ENCODE measurements around the gene UBXN11. TPM values are rescaled to one million over a fixed set of nuclear protein-coding genes. Genes with fewer than 3 reads are reported as not detected.

The UBXN11 gene
- total RNA-seq, 1 donor from 2014 or later: 7.8 TPM

DNA sequence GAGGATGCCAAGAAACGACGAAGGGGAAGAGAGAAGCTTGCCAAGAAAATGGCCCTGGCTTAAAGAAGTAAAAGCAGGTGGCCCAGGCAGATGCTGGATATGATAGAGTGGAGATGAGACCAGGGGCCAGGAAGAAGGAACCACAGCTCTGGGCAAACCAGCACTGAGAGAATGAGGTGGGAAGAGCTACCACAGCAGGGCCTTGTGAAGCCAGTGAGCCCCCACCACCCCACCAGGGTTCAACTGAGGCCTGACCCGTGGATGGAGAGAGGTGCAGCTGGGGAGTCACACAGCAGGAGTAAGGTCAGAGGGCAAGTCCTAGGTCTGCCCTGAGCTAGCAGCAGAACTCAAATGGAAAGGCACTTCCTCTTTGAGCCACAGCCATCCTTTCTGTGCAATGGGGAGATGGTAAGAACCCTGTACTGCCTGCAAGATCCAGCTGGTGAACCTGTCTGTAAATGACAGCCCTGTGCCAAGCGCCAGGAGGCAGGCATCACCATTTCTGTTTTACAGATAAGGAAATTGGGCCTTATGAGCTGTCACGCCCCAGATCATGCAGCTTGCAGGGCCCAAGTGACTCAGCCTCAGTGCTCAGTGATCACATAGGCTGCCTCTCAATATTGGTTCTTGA, 18.0 kb downstream of the UBXN11 start:
- no peak for DNase-seq (ENCODE audit: low spot score)
- ATAC-seq: no peak

DNA sequence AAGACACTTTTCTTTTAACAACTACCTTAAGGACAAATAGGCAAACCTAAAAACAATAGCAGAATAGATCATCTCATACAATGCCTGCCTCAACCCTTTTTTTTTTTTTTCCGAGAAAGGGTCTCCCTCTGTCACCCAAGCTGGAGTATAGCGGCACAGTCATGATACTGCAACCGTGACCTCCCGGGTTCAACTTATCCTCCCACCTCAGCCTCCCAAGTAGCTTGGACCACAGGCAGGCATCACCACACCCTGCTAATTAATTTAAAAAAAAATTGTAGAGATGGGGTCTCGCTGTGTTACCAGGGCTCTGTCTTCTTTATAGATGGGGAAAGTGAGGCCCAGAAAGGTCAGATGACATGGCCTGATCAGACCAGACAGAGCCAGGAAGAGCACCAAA, 18.6 kb downstream of the UBXN11 start:
- ATAC-seq (no peak), DNase-seq (ENCODE audit: low spot score) (no peak)

DNA sequence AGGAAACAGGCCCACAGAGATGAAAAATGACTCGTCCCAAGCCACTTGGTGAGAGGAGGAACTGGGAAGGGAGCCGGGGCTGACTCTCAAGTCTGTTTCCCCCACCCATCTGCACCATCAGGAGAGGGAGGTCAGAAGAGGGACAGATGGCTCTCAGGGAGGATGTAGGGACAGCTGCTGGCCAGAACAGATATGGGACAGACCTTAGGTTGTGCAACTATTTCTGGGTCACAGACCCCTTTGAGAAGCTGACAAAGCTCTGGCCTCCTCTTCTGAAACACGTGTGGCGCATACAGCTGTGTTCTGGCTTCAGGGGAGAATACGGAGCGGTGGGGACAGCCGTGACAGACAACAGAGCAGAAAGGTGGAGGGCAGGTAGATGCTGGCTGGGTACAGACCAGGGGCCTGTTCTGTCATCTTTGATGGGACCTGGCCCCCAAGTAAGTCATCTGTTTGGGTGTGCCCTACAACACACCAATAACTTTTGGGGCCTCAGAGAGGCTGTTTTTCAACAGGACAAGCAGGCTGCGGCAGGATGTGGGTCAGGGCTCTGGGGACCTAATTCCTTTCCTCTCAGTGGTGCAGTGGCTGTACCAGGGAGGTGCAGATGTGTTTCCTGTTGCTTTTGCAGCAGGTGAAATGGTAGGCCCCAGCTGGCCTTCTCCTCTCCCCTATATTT, 19.3 kb downstream of the UBXN11 start:
- ATAC-seq: peak; percentile 13
- no peak for DNase-seq (ENCODE audit: low spot score)

DNA sequence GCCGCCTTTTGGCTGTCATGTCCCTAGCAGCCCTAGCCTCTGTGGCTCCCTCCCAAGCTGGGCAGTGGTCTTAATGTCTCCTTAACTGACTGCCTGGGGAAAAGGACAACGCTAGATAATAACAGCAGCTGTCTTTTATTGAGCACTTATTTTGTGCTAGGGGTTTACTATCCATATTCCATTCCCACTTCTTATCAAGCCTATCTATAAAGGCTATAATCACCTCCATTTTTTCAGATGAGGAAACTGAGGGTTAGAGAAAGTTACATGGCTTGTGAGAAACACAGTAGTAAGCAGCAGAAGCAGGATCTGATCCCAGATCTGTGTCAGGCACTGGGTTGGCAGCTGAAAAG, 20.4 kb downstream of the UBXN11 start:
- ATAC-seq: no peak
- no peak for DNase-seq (ENCODE audit: low spot score)

DNA sequence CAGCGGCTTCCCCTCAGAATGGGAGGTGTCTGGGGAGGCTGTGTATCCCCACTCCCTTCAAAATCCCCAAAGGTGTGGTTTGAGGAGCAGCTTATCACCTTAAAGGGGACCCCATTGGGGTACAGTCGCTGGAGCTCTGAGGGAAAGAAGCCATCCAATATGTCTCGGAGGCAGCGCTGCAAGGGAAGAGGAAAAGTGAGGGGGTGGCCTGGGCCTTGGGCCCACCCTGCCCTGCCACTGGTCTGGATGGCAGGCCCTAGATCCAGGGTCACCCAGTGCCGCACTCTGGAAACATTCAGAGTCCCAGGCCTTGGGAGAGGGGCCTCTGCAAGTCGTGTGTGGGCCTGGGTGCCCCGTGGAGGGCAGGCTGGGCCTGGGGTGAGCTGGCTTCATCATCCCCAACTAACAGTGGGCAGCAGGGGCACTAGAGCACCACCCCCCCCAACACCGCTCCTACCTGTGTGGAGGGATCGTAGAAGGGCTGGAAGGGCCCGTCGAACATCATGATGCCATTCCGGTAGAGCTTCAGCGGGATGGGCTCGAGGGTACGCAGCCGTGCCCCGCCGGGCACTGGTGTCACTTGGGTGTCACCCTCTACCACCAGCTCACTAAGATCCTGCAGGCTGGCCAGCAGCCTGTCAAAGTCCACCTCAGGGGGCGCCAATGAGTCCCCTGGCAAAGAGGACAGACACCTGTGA, 20.9 kb downstream of the UBXN11 start:
- no peak for ATAC-seq
- no peak for DNase-seq (ENCODE audit: low spot score)

DNA sequence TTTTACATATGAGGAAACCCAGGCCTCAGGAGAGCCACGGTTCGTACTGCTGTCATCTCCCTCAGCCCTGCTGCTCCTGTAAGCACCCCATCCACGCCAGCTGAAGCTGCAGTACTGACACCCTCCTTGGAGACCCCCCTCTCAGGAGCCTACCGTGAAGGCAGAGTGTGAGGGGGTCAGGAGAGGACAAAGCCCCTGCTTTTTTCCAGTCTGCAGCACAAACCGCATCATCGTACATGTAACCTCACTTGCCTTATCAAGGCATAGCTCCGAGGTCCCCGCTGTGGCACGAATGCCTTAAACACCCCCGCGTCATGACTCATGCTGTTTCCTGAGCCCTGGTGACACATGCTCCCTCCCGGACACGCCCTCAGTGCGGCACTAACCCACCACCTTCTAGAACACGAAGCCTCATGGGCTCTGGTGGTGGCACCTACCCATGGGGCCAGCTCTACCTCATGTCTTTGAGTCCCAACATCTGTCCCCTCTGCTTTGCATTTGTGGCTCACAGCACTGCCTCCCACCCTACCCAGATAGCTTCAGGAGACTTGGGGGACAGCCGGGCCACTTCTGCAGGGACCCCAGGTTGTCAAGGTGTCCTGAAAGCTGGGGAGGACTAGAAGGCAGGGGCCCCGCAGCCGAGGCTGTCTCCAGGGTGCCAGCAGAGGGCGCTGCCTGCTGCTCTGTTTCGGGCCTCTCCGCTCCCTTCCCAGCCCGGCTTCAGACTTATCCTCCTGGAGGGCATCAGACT, 21.7 kb downstream of the UBXN11 start:
- peak; percentile 66 for ATAC-seq
- no peak for DNase-seq (ENCODE audit: low spot score)

DNA sequence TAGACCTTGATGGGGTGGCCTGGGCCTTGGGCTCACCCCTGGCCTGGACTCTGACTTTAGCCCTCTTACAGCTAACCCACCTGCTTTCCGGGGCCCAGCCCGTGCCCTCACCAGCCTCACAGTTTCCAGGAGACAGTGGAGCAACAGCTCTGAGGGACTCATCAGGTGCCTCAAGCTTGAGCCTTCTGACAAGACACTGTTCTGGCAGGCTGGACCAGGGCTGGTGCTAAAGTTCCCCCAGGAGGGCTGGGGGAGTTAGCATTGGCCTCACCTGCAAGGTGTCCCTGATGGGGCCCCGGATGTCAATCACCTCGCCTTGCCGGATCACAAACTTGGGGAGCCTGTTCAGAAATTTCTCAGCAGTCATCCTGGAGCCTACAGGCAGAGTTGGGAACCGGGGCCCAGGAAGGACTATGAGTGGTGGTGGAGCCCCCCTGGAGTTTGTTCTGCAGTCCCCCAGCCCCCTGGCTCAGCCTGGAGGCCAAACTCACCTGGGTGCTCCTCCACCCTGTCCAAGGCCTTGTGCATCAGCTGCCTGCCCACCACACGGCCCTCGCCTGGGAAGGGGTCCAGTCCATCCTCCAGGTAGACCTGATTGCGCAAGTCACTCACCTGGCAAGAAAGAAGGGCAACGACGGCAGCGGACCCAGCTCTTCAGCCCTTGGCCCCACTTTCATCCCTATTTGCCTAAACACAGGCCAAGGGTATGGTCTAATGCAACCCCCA, 22.4 kb downstream of the UBXN11 start:
- ATAC-seq: no peak
- no peak for DNase-seq (ENCODE audit: low spot score)

DNA sequence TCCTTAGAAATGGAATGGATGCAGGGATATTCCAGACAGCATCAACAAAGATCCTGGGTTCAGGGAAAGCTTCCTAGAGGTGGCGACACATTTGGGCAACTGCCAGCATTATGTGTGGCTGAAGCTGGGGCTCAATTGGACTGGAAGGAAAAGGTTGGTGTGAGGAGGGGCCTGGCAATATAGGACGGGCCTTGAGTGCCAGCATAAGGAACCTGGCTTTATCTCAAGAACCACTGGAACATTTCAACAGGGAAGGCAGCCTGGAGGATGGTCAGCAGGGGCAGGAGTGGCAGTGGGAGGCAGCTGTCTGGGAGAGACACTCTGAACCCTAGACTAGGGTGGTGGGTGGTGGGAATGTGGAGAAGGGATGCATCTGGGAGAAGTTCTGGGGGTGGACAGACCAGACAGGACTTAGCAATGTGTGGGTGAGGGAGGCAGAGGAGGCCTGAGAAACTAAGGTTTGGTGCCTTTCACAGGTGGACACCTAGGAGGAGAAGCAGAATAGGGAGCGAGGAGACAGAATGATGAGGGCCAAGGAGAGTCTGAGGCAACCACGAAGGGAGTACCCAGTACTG, 23.1 kb downstream of the UBXN11 start:
- ATAC-seq (no peak), DNase-seq (ENCODE audit: low spot score) (no peak)

DNA sequence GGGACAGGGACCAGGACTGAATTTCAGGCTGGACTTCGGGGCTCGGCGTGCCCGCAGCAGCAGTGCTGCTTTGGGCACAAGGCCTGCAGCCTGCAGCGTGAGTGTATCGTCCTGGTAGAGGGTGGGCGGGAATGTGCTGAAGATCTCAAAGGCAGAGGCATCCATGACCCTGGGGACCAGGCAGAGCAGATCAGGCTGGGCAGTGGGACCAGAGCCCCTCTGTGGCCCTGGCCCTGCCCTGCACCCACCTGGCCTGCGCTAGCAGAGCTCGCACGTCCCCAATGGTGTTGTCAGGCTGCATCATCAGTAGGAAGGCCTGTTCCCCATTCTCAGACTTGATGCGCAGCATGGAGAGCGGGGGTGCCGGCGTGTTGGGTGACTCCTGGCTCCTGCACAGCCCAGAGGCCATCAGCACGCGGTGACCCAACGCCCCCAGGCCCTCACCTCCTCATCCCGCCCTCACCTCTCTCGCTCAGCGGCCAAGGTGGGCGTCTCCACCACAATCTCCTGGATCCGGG, 24.0 kb downstream of the UBXN11 start:
- ATAC-seq (no peak), DNase-seq (ENCODE audit: low spot score) (no peak)

DNA sequence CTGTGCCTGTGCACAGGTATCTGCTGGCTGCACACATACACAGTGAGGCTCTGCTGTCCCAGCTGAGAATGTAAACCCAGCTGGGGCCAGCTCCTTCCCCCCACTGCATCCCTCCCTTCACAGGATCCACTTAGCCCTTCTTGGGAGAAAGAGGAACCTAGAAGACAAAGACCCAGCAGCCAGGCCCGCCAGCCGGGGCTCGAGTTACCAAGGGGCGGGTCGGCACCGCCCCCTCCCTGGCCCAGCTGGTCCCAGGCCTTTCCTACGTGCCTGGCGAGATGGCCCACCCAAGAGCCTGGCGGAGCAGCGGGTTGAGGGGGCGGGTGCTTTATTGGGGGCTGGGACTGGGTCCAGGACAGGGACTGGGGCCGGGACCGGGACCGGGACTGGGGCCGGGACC, 24.5 kb downstream of the UBXN11 start:
- no peak for DNase-seq (ENCODE audit: low spot score)
- ATAC-seq: no peak

DNA sequence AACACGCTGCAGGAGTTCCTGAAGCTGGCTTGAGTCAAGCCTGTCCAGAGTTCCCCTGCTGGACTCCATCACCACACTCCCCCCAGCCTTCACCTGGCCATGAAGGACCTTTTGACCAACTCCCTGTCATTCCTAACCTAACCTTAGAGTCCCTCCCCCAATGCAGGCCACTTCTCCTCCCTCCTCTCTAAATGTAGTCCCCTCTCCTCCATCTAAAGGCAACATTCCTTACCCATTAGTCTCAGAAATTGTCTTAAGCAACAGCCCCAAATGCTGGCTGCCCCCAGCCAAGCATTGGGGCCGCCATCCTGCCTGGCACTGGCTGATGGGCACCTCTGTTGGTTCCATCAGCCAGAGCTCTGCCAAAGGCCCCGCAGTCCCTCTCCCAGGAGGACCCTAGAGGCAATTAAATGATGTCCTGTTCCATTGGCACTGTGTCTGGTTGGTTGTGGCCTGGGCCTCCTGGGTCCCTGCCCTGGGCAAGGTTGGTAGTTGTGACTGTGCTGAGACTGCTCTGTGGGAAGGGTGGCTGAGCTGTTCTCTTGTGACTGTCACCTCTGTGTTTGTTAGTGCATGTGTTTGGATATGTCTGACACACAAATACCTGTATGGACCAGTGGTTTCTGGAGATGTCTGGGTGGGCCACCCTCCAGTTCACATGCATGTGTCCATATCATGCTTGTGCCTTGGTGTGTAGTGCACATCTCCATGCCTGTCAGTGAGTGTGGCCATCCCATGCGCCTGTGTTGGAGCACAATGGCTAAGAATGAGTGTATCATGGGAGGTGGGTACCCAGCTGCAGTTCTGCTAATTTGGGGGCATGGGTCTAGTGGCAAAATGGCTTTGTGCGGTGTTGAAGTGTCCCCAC, 25.1 kb downstream of the UBXN11 start:
- DNase-seq (ENCODE audit: low spot score) (no peak), ATAC-seq (no peak)

DNA sequence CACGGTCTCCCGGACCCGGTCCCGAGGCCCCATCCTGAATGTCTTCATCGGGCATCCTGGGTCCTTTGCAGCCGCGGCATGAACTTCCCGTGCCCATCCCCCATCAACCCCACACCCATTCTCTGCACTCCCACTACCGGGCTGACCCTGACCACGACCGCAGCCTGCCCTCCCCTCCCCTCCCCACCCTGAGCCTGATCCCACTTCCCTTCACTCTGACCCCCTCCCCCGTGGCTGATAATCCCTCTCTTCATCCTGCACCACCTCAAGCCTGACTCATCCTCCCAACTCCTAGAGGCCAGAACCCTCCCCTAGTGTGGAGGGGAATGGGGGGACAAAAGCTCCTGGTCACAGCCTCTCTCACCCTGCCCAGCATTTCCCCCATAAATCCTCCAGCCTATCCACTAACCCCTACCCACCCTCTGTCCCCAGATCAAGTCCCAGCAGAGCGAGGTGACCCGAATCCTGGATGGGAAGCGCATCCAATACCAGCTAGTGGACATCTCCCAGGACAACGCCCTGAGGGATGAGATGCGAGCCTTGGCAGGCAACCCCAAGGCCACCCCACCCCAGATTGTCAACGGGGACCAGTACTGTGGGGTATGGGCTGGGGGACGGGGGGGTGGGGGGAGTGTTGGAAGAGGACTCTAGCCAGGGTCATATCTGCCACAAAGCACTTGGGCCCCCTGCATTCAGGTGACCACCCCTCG, 25.9 kb downstream of the UBXN11 start:
- DNase-seq (ENCODE audit: low spot score) (no peak), ATAC-seq (peak; percentile 0)

DNA sequence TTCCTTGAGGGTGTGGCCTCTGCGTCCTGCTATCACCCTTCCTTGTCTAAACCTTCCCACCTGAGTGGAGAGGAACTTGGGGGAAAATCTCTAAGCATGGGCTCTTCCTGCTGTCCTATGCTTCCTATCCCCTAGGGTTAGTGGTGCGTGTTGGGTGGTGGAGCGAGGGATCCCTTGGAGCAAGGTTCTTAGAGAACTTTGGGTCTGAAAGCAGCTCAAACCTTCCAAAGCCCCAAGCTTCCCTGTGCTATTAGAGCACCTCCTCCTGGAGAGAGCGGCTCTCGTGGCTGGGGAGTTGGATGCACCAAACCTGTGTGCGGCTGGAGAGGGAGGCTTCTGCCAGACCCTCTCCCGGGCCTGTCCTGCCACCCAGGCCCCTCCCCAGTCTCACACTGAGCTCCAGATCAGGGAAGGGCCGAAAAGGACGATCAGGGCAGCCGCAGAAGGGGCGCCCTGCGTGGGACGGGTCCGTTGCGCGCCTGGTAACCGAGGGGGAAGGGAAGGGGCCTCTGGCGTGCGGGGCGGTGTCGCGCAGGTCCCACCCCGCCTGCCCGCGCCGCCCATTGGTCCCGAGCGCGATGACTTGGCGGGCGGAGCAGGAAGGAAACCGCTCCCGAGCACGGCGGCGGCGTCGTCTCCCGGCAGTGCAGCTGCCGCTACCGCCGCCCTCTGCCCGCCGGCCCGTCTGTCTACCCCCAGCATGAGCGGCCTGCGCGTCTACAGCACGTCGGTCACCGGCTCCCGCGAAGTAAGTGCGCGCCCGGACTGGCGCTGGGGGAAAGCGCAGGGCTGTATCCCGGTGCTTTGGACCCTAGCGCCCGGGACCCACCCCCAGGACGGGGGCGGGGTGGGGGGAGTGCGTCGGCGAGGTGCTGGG, 26.7 kb downstream of the UBXN11 start, which contains the start of gene SH3BGRL3:
TSS of gene SH3BGRL3 (plus strand) at position 631 of the 877 bp plus-strand sequence. CDS start at position 701, 70 bp downstream.
- peak; percentile 89 for DNase-seq (ENCODE audit: low spot score)
- ATAC-seq: peak; percentile 84

DNA sequence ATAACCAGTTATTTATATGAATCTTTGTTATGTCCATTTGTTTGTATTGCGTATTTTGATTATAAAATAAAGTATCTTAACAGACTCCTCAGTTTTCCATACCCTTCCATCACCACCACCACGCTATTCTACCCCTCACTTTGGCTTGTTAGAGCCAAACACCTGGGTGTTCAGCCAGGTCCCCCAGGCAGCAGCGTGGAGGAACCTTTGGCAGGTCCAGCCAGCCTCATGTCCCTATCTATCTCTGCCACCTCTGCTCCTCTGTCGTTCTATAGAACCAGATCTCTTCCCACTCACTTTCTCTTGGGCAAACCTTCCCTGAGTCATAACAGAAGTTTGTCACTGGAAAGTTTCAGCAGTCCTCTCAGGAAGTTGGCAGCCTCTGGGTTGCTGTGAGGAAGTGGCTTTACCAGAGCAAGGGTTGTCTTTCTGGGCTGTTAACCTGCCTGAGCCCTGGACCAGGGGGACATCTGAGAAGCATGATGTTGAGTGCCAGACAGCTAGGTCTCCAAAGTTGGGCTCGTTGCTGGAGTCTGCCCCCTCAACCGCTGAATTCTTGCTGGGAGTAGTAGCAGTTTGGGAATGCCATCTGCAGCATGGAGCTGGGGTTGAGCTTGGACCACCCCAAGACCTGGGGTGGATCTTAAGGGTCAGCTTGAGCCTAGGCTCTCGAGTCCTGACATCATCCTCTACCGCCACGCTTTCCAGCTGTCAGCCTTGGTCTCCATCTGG, 27.5 kb downstream of the UBXN11 start:
- ATAC-seq: no peak

DNA sequence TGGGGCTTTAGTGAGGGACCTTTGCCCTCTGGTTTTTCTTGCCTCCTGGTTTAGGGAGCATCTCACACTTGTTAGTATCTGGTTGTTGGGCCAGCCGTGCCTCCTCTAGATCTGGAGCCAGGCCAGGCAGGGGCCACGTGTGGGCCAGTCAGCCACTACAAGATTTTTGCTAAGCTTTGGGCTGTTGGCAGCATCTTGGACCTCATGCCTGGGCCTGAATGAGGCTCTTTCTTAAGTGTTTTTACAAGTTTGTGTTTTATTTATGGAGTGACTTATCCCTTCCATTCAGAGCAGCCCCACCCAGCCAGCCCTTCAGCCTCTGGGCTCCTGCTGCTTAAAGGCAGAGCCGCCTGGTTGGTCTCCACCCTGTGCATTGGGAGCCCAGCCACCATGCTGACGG, 28.1 kb downstream of the UBXN11 start:
- DNase-seq (ENCODE audit: low spot score) (no peak), ATAC-seq (no peak)

More for the DNA sequence above, 27.5 kb downstream of the UBXN11 start:
- DNase-seq (ENCODE audit: low spot score): no peak

DNA sequence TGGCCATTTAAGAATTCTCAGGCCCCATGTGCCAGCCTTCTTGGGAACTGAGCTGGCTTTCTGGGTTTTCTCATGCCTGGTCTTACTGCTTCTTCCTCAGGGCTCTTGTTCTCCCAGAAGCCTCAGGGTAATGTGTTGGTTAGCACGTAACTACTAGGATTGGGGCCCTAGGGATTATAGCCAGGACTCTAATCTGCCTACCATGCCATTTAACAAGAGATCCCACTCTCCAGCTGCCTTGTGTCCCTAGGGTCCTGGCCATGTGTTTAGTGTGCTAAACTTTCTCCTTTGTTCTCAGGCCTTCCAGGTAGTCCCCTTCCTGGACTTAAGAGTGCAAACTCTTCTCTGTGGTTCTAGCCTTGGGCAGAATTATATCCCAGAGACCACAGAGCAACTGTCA, 28.7 kb downstream of the UBXN11 start:
- no peak for DNase-seq (ENCODE audit: low spot score)
- no peak for ATAC-seq

DNA sequence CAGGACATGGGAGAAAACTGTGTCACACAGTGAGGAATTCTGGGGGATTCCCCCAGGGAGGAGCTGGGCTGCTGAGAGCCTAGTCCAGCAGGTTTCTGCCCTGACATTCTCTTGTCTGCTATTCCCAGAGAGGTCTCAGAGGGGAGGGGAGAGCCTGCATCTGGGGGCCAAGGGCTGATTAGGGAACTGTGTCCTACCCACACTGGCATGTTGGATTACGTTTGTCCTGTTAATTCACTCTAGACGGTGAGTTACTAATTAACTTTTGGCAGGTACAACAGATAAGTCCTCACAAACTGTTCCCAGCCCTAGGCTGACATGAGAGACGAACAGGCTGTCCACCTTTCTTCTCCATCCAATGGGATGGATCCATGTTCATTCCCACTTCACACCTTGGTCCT, 29.2 kb downstream of the UBXN11 start:
- DNase-seq (ENCODE audit: low spot score): no peak
- peak; percentile 55 for ATAC-seq

Data from left lobe of liver (tissue), 2 donors.